Ascending aorta (tissue), 2 donors: ENCODE measurements around the gene MRFAP1L1. TPM values are rescaled to one million over a fixed set of nuclear protein-coding genes. Genes with fewer than 3 reads are reported as not detected.
"Not testable (repeated sequence)": the region's sequence is repeated elsewhere in the genome, so short reads cannot be mapped to it uniquely, and the experiment has no call there.

ENCODE experiments used
- DNase-seq, 2 donors: peaks; one replicate each; pipeline ENCODE4 v3.0.0-alpha.2; 2019; ENCODE audit warnings: low spot score in 2 of 2
- H3K27ac ChIP-seq, 2 donors: fragments of 200-600 bp; sonication (generic); one replicate each; pipeline ENCODE4 v1.5.1; 2016 to 2017; ENCODE audit warnings: mild to moderate bottlenecking in 1 of 2
- H3K27me3 ChIP-seq: fragments of 200-600 bp; sonication (generic); one replicate; pipeline ENCODE4 v1.5.1; 2017
- H3K36me3 ChIP-seq, 2 donors: fragments of 200-600 bp; sonication (generic); one replicate each; pipeline ENCODE4 v1.5.1; 2016
- H3K4me1 ChIP-seq, 2 donors: fragments of 200-600 bp; sonication (generic); one replicate each; pipeline ENCODE4 v1.5.1; 2016 to 2017; ENCODE audit warnings: mild to moderate bottlenecking in 1 of 2
- H3K4me3 ChIP-seq, 2 donors: fragments of 200-600 bp; sonication (generic); one replicate each; pipeline ENCODE4 v1.5.1; 2016 to 2017; ENCODE audit warnings: mild to moderate bottlenecking in 1 of 2
- H3K9me3 ChIP-seq, 2 donors: fragments of 200-600 bp; sonication (generic); one replicate each; pipeline ENCODE4 v1.5.1; 2016
- intact Hi-C: fragments of 100-400 bp; cut with DNase I; formaldehyde crosslinking; loops from one replicate; pipeline ENCODE4 v1.15.1; 2023
- total RNA-seq: library from RNA; depleted of rRNA; stranded (reverse); fragments of >200 nt; gene quantifications from one replicate; pipeline ENCODE4 v1.1.0, GENCODE V29; 2016
- TF ChIP-seq, protein P1 (sequence below), 3 experiments: fragments of 200-600 bp in 2 of 3; fragments of 450-650 bp in 1 of 3; sonication (generic) in 2 of 3; IDR thresholded peaks; one replicate each; pipeline ENCODE4 v1.5.1; 2016 to 2019; ENCODE audit warnings: antibody characterized with exemption in 3 of 3, mild to moderate bottlenecking in 1 of 3, moderate library complexity in 1 of 3

The MRFAP1L1 gene
- total RNA-seq, 1 donor from 2014 or later, result 34.1 TPM

- intact Hi-C loops, result no loop called here
Measured at GRCh38 chr4:6727943-6728250, 18.2 kb upstream of the MRFAP1L1 start.

GRCh38 chr4:6727081-6727942 lies 17.6 kb upstream of the MRFAP1L1 start:
- intact Hi-C loops, result no loop called here
- TF ChIP-seq, protein P1, sequence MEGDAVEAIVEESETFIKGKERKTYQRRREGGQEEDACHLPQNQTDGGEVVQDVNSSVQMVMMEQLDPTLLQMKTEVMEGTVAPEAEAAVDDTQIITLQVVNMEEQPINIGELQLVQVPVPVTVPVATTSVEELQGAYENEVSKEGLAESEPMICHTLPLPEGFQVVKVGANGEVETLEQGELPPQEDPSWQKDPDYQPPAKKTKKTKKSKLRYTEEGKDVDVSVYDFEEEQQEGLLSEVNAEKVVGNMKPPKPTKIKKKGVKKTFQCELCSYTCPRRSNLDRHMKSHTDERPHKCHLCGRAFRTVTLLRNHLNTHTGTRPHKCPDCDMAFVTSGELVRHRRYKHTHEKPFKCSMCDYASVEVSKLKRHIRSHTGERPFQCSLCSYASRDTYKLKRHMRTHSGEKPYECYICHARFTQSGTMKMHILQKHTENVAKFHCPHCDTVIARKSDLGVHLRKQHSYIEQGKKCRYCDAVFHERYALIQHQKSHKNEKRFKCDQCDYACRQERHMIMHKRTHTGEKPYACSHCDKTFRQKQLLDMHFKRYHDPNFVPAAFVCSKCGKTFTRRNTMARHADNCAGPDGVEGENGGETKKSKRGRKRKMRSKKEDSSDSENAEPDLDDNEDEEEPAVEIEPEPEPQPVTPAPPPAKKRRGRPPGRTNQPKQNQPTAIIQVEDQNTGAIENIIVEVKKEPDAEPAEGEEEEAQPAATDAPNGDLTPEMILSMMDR (IDR thresholded peaks at IDR 0.05), result no peak
- Histone ChIP-seq H3K4me1 (peaks cover 0 to under 1% of the 10 kb centered on the region in 2 donors), H3K9me3 (no peaks in the 10 kb centered on the region), H3K36me3 (no peaks in the 10 kb centered on the region), H3K27ac (peak overlapping the region in 1 of 2 donors; percentile 29), H3K27me3 (no peaks in the 10 kb centered on the region), H3K4me3 (peak overlapping the region in 1 of 2 donors; percentile 28)
- no peak for DNase-seq

More at GRCh38 chr4:6727943-6728250, 18.2 kb upstream of the MRFAP1L1 start:
- Histone ChIP-seq H3K36me3 (no peaks in the 10 kb centered on the region), H3K4me3 (no peak overlapping the region), H3K9me3 (no peaks in the 10 kb centered on the region), H3K27me3 (no peaks in the 10 kb centered on the region), H3K27ac (no peak overlapping the region), H3K4me1 (peaks cover 0 to 6% of the 10 kb centered on the region in 2 donors)
- TF ChIP-seq, protein P1 (IDR thresholded peaks at IDR 0.05), result no peak
- DNase-seq, result no peak

GRCh38 chr4:6725427-6725961 lies 15.8 kb upstream of the MRFAP1L1 start:
- H3K4me1 ChIP-seq, H3K4me3 ChIP-seq, intact Hi-C loops, H3K36me3 ChIP-seq, H3K27ac ChIP-seq, H3K27me3 ChIP-seq, H3K9me3 ChIP-seq, DNase-seq: not testable (repeated sequence)

DNA sequence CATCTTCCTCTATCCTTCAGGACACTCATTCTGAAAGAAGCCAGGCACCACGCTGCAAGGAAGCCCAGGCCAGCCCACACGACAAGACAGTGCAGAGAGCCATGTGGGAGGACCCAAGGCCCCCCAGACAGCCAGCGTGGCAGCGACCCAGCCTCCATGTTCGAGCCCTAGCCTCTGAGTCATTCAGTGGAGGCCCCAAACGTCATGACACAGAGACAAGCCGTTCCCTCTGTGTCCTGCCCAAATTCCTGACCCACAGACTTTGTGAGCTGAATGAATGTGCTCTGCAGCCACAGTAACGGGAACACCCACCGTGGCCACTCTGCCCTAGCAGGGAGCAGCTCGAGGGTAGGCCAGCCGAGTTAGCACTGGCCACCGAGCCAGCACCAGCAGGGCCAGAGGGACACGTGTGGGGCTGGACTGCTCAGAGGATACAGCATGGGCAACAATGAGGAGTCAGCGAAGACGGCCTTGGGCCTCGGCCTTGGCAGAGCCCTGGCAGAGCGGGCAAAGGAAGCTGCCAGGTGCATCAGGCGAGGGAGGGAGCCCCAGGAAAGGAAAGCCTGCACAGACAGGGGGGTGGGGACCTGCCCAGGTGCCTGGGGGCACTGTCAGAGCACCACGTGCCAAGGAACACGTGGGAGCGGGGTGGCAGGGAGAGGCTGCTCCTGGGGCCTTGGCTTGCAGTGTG lies 14.9 kb upstream of the MRFAP1L1 start:
- H3K4me3 ChIP-seq, result no peak overlapping the region
- intact Hi-C loops, result no loop called here
- no peak for DNase-seq
- no peaks in the 10 kb centered on the region for H3K36me3 ChIP-seq
- TF ChIP-seq, protein P1 (IDR thresholded peaks at IDR 0.05), result no peak
- no peaks in the 10 kb centered on the region for H3K27me3 ChIP-seq
- no peak overlapping the region for H3K27ac ChIP-seq
- peaks cover 0 to 2% of the 10 kb centered on the region in 2 donors for H3K4me1 ChIP-seq
- no peaks in the 10 kb centered on the region for H3K9me3 ChIP-seq

DNA sequence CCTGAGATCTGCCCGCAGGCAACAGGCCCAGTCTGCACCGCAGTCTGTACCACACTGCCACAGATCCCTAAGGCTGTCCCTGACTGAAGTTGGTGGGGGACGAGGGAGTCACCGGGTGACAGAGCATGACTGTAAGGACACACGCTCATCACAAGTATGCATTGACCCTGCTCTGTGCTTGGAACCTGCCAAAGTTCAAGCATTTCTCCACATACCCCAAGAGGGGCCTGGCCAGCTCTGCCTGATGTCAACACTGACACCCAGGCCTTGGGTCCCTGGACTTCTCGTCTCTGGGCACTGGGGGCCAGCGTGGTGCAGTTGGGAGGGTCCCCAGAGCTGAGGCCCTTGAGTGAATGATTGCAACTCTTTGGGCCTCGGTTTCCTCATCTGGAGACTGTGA lies 14.2 kb upstream of the MRFAP1L1 start:
- H3K27ac ChIP-seq, result no peak overlapping the region
- TF ChIP-seq, protein P1 (IDR thresholded peaks at IDR 0.05), result no peak
- H3K36me3 ChIP-seq, result no peaks in the 10 kb centered on the region
- H3K4me3 ChIP-seq, result no peak overlapping the region
- no peaks in the 10 kb centered on the region for H3K9me3 ChIP-seq
- H3K27me3 ChIP-seq, result no peaks in the 10 kb centered on the region
- intact Hi-C loops, result no loop called here
- no peak for DNase-seq
- peaks cover 0 to 2% of the 10 kb centered on the region in 2 donors for H3K4me1 ChIP-seq

DNA sequence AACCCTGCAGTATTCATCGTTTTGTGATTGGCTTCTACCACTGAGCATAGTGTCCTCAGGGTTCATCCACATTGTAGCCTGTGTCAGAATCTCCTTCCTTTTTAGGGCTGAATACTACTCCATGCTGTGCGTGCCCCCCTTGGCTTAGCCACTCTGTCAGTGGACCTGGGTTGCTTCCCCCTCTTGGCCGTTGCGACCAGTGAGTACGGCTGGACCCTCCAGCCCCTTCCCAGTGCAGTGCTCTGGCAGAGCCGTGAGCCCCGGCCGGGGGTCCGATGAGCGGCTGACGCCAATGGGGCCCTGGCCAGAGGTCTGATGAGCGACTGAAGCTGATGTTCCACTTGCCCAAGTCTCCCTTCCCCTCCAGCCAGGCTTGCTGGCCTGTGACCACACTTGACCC lies 13.2 kb upstream of the MRFAP1L1 start:
- DNase-seq, result no peak
- intact Hi-C loops, result no loop called here
- no peaks in the 10 kb centered on the region for H3K36me3 ChIP-seq
- no peak overlapping the region for H3K27ac ChIP-seq
- TF ChIP-seq, protein P1 (IDR thresholded peaks at IDR 0.05), result no peak
- peaks cover 0 to 5% of the 10 kb centered on the region in 2 donors for H3K4me1 ChIP-seq
- H3K27me3 ChIP-seq, result no peaks in the 10 kb centered on the region
- H3K4me3 ChIP-seq, result no peak overlapping the region
- no peaks in the 10 kb centered on the region for H3K9me3 ChIP-seq
